Ovary (tissue), 9 donors: ENCODE data around the gene ABCC11. TPM values are rescaled to one million over a fixed set of nuclear protein-coding genes. Genes with fewer than 3 reads are reported as not detected.

ENCODE experiments used
- DNase-seq, 5 donors: peaks; one replicate each; pipeline ENCODE4 v3.0.0-alpha.2; 2019 to 2020
- H3K27ac ChIP-seq, 2 donors: fragments of 200-600 bp; one replicate each; pipeline versions ENCODE4 v1.5.1 to v1.8.0; 2019 to 2022
- H3K27me3 ChIP-seq: fragments of 200-600 bp; one replicate; pipeline ENCODE4 v1.8.0; 2022
- H3K36me3 ChIP-seq: fragments of 200-600 bp; sonication (generic); one replicate; pipeline ENCODE4 v1.5.1; 2019
- H3K4me1 ChIP-seq: one replicate; pipeline ENCODE4 v1.8.1; 2013; ENCODE audit warnings: mild to moderate bottlenecking, moderate library complexity; ENCODE audit not compliant: insufficient read depth
- H3K4me3 ChIP-seq: fragments of 200-600 bp; sonication (generic); one replicate; pipeline ENCODE4 v1.5.1; 2017
- H3K9me3 ChIP-seq, 2 donors: fragments of 200-600 bp in 1 of 2; sonication (generic) in 1 of 2; one replicate each; pipeline versions ENCODE4 v1.5.1 to v1.8.1; 2013 to 2019; ENCODE audit warnings: mild to moderate bottlenecking in 1 of 2, moderate library complexity in 1 of 2
- CTCF ChIP-seq, 3 donors: fragments of 450-650 bp in 2 of 3; fragments of 200-600 bp in 1 of 3; IDR thresholded peaks; one replicate each; pipeline versions ENCODE4 v1.5.1 to v1.8.0; 2016 to 2022; ENCODE audit warnings: antibody characterized with exemption in 3 of 3, mild to moderate bottlenecking in 1 of 3
- EP300 ChIP-seq: sonication (generic); formaldehyde crosslinking; IDR thresholded peaks from one replicate; pipeline ENCODE4 v1.6.1; 2017; ENCODE audit warnings: antibody characterized with exemption
- POLR2A ChIP-seq: fragments of 450-650 bp; IDR thresholded peaks from one replicate; pipeline ENCODE4 v1.6.1; 2017; ENCODE audit warnings: antibody characterized with exemption, mild to moderate bottlenecking, moderate library complexity
- WGBS, 3 donors: extraction: QIAGEN DNeasy Blood & Tissue Kit in 1 of 3; methylation state at CpG; one replicate each; pipeline versions ENCODE4 v1.1.5 to v1.1.7; 2013 to 2017; 5-methylcytosine and 5-hydroxymethylcytosine counted together
- intact Hi-C, 4 donors: fragments of 100-400 bp; cut with DNase I; formaldehyde crosslinking; loops; one replicate each; pipeline versions ENCODE4 v1.11.0 to v1.15.1; 2022 to 2023
- polyA plus RNA-seq, 2 donors: library from polyadenylated mRNA; stranded (reverse); fragments of 200-250 nt in 1 of 2; fragments of 350-450 nt in 1 of 2; fragmentation: Illumina TruSeq in 1 of 2; extraction: RNeasy Lipid Tissue Mini Kit (QIAGEN cat#74804) in 1 of 2; gene quantifications; one replicate each; pipeline ENCODE4 v1.2.3, GENCODE V29; 2013 to 2014
- total RNA-seq, 7 donors: library from RNA; depleted of rRNA in 2 of 7; stranded (reverse); fragments of >200 nt in 2 of 7; fragmentation: NEBNext Ultra II Directional in 3 of 7; extraction: Animal tissue kit (Norgen Biotek cat#: 25700) in 3 of 7; gene quantifications; one replicate each; pipeline versions ENCODE4 v1.1.0 to v1.2.4, GENCODE V29; 2016 to 2023
- donor health status: DM: no; HTN: no; CAD: no; lungs with moderate emphysema.
- donor health status: DM: no; HTN: no; CAD: no.
- donor health status: Bipolar disorder and iron deficiency.
- donor health status: DM: yes; HTN: yes; CAD: no.
- donor health status: DM: no; HTN: no; CAD: no.
- donor health status: DM: yes; HTN: yes; CAD: no.

Gene ABCC11
- total and polyA plus RNA-seq, 9 donors: 0.07 to 5.2 (median 0.22) TPM; not detected in 3

GRCh38 chr16:48234630-48235029, 12.7 kb downstream of the ABCC11 start:
- H3K9me3 ChIP-seq: no peaks in the 10 kb centered on the region
- H3K4me3 ChIP-seq: no peak overlapping the region
- DNase-seq: no peak
- H3K36me3 ChIP-seq: no peaks in the 10 kb centered on the region
- H3K4me1 ChIP-seq: no peaks in the 10 kb centered on the region
- H3K27me3 ChIP-seq: no peaks in the 10 kb centered on the region
- H3K27ac ChIP-seq: no peak overlapping the region
- TF ChIP-seq EP300: no peak
- no peak for TF ChIP-seq CTCF (IDR thresholded peaks at IDR 0.05)
- TF ChIP-seq POLR2A: no peak
- intact Hi-C loops: no loop called here

GRCh38 chr16:48232493-48233040, 14.8 kb downstream of the ABCC11 start:
- TF ChIP-seq CTCF (IDR thresholded peaks at IDR 0.05) (no peak), EP300 (no peak), POLR2A (no peak)
- no peak overlapping the region for H3K27ac ChIP-seq
- intact Hi-C loops: no loop called here

GRCh38 chr16:48231727-48232492, 15.4 kb downstream of the ABCC11 start:
- DNase-seq: no peak
- Histone ChIP-seq H3K27ac (no peak overlapping the region), H3K9me3 (no peaks in the 10 kb centered on the region), H3K4me1 (no peaks in the 10 kb centered on the region), H3K4me3 (no peak overlapping the region), H3K27me3 (no peaks in the 10 kb centered on the region), H3K36me3 (no peaks in the 10 kb centered on the region)
- no peak for TF ChIP-seq POLR2A
- TF ChIP-seq EP300: no peak
- TF ChIP-seq CTCF (IDR thresholded peaks at IDR 0.05): no peak
- intact Hi-C loops: no loop called here
- 66 to 71% (median 69%) methylated on average over 11 of the region's 11 CpGs for WGBS, 3 donors

More at GRCh38 chr16:48232493-48233040, 14.8 kb downstream of the ABCC11 start:
- no peaks in the 10 kb centered on the region for H3K36me3 ChIP-seq
- no peaks in the 10 kb centered on the region for H3K9me3 ChIP-seq
- no peaks in the 10 kb centered on the region for H3K4me1 ChIP-seq
- no peak overlapping the region for H3K4me3 ChIP-seq
- no peak for DNase-seq
- H3K27me3 ChIP-seq: no peaks in the 10 kb centered on the region
- WGBS, 3 donors: 93 to 96% (median 94%) methylated on average over 2 of the region's 2 CpGs

- Histone ChIP-seq H3K4me3 (no peak overlapping the region), H3K27me3 (no peaks in the 10 kb centered on the region), H3K4me1 (no peaks in the 10 kb centered on the region), H3K36me3 (no peaks in the 10 kb centered on the region), H3K9me3 (no peaks in the 10 kb centered on the region), H3K27ac (no peak overlapping the region)
- no peak for TF ChIP-seq CTCF (IDR thresholded peaks at IDR 0.05)
- no peak for TF ChIP-seq EP300
- no peak for TF ChIP-seq POLR2A
- DNase-seq: no peak
- intact Hi-C loops: no loop called here
- WGBS, 3 donors: 73 to 77% (median 75%) methylated on average over 5 of the region's 5 CpGs
Measured at GRCh38 chr16:48225456-48225855, 21.9 kb downstream of the ABCC11 start.
